Body of pancreas (tissue), 4 donors: Measurements from ENCODE around the gene PRR15L. TPM values are rescaled to one million over a fixed set of nuclear protein-coding genes. Genes with fewer than 3 reads are reported as not detected.
A peak's percentile ranks its signal among the peaks of the same experiment; 100 is the strongest.

ENCODE experiments used
- ATAC-seq: fragments of 150-250 bp; one replicate; pipeline ENCODE4 v1.9.1; 2016
- DNase-seq, 4 donors: peaks; one replicate each; pipeline ENCODE4 v3.0.0-alpha.2; 2019
- H3K27ac ChIP-seq, 4 donors: fragments of 200-600 bp; sonication (generic); 1 replicate in 3 of 4; 2 replicates in 1 of 4; pipeline versions ENCODE4 v1.5.1 to v1.6.1; 2016 to 2019; ENCODE audit warnings: mild to moderate bottlenecking in 1 of 4, mixed read lengths in 1 of 4, moderate library complexity in 1 of 4
- H3K27me3 ChIP-seq, 2 donors: fragments of 200-600 bp; sonication (generic); one replicate each; pipeline ENCODE4 v1.6.0; 2016; ENCODE audit warnings: mild to moderate bottlenecking in 1 of 2
- H3K36me3 ChIP-seq, 2 donors: fragments of 200-600 bp; sonication (generic); replicated peaks in 1 of 2; 2 replicates each; pipeline ENCODE4 v1.5.1; 2016; ENCODE audit warnings: low read depth in 2 of 2; ENCODE audit not compliant: insufficient read depth in 1 of 2
- H3K4me1 ChIP-seq: fragments of 200-600 bp; sonication (generic); one replicate; pipeline ENCODE4 v1.6.0; 2016
- H3K4me3 ChIP-seq, 2 donors: fragments of 200-600 bp; sonication (generic); 1 replicate in 1 of 2; 2 replicates in 1 of 2; pipeline ENCODE4 v1.5.1; 2016 to 2019
- H3K9me3 ChIP-seq, 3 donors: fragments of 200-600 bp; sonication (generic); 1 replicate in 2 of 3; 2 replicates in 1 of 3; pipeline ENCODE4 v1.5.1; 2016
- CTCF ChIP-seq, 7 experiments: fragments of 450-650 bp in 4 of 7; fragments of 200-600 bp in 3 of 7; sonication (generic) in 3 of 7; IDR thresholded peaks; one replicate each; pipeline ENCODE4 v1.5.1; 2016 to 2019; ENCODE audit warnings: antibody characterized with exemption in 7 of 7
- POLR2A ChIP-seq, 3 donors: fragments of 450-650 bp; IDR thresholded peaks; one replicate each; pipeline ENCODE4 v1.6.1; 2016; ENCODE audit warnings: antibody characterized with exemption in 3 of 3, mild to moderate bottlenecking in 2 of 3
- WGBS, 2 donors: methylation state at CpG; one replicate each; pipeline ENCODE4 v1.1.5; 2017; 5-methylcytosine and 5-hydroxymethylcytosine counted together
- intact Hi-C: fragments of 100-400 bp; cut with DNase I; formaldehyde crosslinking; loops from one replicate; pipeline ENCODE4 v1.15.1; 2023
- total RNA-seq, 2 donors: library from RNA; depleted of rRNA; stranded (reverse); fragments of >200 nt; gene quantifications; one replicate each; pipeline ENCODE4 v1.1.0, GENCODE V29; 2016

Gene PRR15L
- total RNA-seq, 2 donors from 2014 or later, result 36.6 to 63.3 TPM

GRCh38 chr17:47999582-47999981 is 41.9 kb upstream of the PRR15L start:
- peaks cover 22% of the 10 kb centered on the region for H3K4me1 ChIP-seq
- TF ChIP-seq CTCF (IDR thresholded peaks at IDR 0.05) (no peak), POLR2A (IDR thresholded peaks at IDR 0.05) (no peak)
- no peak overlapping the region for H3K4me3 ChIP-seq
- intact Hi-C loops, result no loop called here
- 38 to 47% methylated on average over 3 to 4 of the region's 4 CpGs for WGBS, 2 donors
- no peaks in the 10 kb centered on the region for H3K27me3 ChIP-seq
- ATAC-seq (no peak), DNase-seq (no peak)
- H3K36me3 ChIP-seq, result no peaks in the 10 kb centered on the region
- H3K27ac ChIP-seq, result no peak overlapping the region
- no peaks in the 10 kb centered on the region for H3K9me3 ChIP-seq

- intact Hi-C loops, result no loop called here
- Histone ChIP-seq H3K36me3 (no peaks in the 10 kb centered on the region), H3K4me3 (no peak overlapping the region), H3K4me1 (peaks cover 31% of the 10 kb centered on the region), H3K27me3 (no peaks in the 10 kb centered on the region), H3K9me3 (no peaks in the 10 kb centered on the region), H3K27ac (no peak overlapping the region)
- no peak for ATAC-seq
- TF ChIP-seq POLR2A (IDR thresholded peaks at IDR 0.05) (no peak), CTCF (IDR thresholded peaks at IDR 0.05) (no peak)
- 86 to 98% methylated on average over 6 to 7 of the region's 7 CpGs for WGBS, 2 donors
- DNase-seq, result no peak
Measured at GRCh38 chr17:47998044-47998443, 40.4 kb upstream of the PRR15L start.

DNA sequence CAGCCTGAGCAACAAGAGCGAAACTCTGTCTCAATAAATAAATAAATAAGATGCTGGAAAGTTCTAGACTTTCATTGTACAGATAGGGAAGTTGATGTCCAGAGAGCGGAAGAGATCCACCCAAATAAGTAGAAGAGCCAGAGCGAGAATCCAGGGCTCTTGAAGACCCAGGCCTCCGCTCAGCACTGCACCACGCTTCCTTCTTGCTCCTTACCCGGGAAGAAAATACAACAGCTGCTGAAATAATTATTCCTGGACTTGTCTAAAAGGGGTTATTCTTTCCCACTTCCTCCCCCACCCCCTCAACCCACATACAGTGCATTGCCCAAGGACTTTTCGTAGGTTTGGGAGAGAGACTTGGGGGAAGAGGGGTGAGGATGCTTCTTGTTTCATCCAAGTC is 39.9 kb upstream of the PRR15L start:
- no peak overlapping the region for H3K27ac ChIP-seq

DNA sequence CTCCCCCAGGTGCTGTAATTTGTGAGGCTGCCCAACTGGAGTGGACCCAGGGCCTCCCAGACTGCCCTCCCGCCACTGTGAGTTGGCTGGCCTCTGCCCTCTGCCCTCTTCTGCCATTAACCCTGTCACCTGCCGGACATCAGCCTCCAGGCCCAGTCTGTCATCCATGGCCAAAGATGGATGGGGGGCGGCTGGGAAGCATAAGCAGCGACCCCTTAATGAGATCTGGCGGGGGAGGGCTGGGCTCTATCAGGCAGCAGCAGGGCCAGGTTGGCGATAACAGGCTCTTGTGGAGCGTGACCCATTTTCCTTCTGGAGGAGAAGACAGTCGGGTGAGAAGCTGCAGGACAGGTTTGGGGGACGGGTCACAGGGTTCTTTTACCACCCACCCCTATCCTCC is 38.5 kb upstream of the PRR15L start:
- Histone ChIP-seq H3K36me3 (no peaks in the 10 kb centered on the region), H3K27me3 (no peaks in the 10 kb centered on the region), H3K4me3 (no peak overlapping the region), H3K9me3 (no peaks in the 10 kb centered on the region), H3K4me1 (peaks cover 27% of the 10 kb centered on the region), H3K27ac (no peak overlapping the region)
- DNase-seq (no peak), ATAC-seq (no peak)
- intact Hi-C loops, result no loop called here
- WGBS, 2 donors, result 67 to 77% methylated on average over 7 to 9 of the region's 9 CpGs
- no peak for TF ChIP-seq CTCF (IDR thresholded peaks at IDR 0.05)
- no peak for TF ChIP-seq POLR2A (IDR thresholded peaks at IDR 0.05)

More for the DNA sequence above, 39.9 kb upstream of the PRR15L start:
- 73 to 82% methylated on average over 7 of the region's 7 CpGs for WGBS, 2 donors
- intact Hi-C loops, result no loop called here
- H3K4me1 ChIP-seq, result peaks cover 27% of the 10 kb centered on the region
- no peak for TF ChIP-seq POLR2A (IDR thresholded peaks at IDR 0.05)
- no peak for TF ChIP-seq CTCF (IDR thresholded peaks at IDR 0.05)
- no peaks in the 10 kb centered on the region for H3K9me3 ChIP-seq
- H3K27me3 ChIP-seq, result no peaks in the 10 kb centered on the region
- H3K36me3 ChIP-seq, result no peaks in the 10 kb centered on the region
- ATAC-seq, result no peak
- DNase-seq, result no peak
- no peak overlapping the region for H3K4me3 ChIP-seq

GRCh38 chr17:47995241-47995935 is 37.7 kb upstream of the PRR15L start:
- 52 to 56% methylated on average over 9 to 11 of the region's 13 CpGs for WGBS, 2 donors
- Histone ChIP-seq H3K27ac (peak overlapping the region in 3 of 4 donors; percentile 67 to 78 (median 70)), H3K4me3 (no peak overlapping the region), H3K36me3 (no peaks in the 10 kb centered on the region), H3K4me1 (peaks cover 27% of the 10 kb centered on the region), H3K27me3 (no peaks in the 10 kb centered on the region), H3K9me3 (no peaks in the 10 kb centered on the region)
- no peak for TF ChIP-seq CTCF (IDR thresholded peaks at IDR 0.05)
- TF ChIP-seq POLR2A (IDR thresholded peaks at IDR 0.05), result peak in 1 of 3 donors; percentile 16
- DNase-seq, result peak; percentile 83 to 90 (median 88)
- intact Hi-C loops, result no loop called here
- peak; percentile 93 for ATAC-seq
